Epidermal melanocyte (primary cell): Measurements from ENCODE around the gene WDR1.

Experiments
- DNase-seq: peaks from one replicate; pipeline ENCODE4 v3.0.0; 2011; ENCODE audit warnings: low spot score; ENCODE audit not compliant: insufficient read length

The WDR1 gene

GRCh38 chr4:10074076-10074766 lies 42.4 kb downstream of the WDR1 start:
- DNase-seq: no peak

DNA sequence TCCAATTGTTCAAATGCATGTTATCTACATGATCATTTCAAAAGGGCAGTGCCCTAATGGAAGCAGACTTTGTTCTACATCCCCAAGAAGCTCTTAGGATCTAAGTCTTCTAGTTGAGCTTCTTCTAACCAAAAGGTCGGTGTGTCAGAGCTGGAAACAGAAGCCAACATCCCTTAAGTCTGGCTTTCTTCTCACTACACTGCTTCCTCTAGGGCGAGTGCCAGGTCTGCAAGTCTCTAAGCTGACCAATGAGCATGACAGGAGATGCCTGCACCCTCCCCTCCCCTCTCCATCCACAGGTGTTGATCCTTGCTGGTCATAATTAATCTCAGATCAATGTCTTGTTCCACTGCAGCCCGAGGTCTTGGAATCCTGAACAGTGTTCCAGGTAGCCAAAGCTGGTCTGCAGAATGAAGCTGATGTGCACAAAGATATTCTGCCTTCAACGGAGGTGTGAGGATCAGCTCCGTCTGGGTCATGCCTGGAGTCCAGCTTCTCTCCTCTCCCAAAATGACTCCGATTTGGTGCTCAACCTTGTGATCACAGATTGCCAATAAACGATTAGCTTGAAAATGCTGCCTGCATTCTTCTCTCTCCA lies 44.1 kb downstream of the WDR1 start:
- no peak for DNase-seq

- no peak for DNase-seq
Observed at GRCh38 chr4:10069075-10069642, 47.4 kb downstream of the WDR1 start.

GRCh38 chr4:10066670-10067651 lies 49.6 kb downstream of the WDR1 start:
- no peak for DNase-seq

GRCh38 chr4:10066206-10066605 lies 50.4 kb downstream of the WDR1 start:
- DNase-seq: no peak

DNA sequence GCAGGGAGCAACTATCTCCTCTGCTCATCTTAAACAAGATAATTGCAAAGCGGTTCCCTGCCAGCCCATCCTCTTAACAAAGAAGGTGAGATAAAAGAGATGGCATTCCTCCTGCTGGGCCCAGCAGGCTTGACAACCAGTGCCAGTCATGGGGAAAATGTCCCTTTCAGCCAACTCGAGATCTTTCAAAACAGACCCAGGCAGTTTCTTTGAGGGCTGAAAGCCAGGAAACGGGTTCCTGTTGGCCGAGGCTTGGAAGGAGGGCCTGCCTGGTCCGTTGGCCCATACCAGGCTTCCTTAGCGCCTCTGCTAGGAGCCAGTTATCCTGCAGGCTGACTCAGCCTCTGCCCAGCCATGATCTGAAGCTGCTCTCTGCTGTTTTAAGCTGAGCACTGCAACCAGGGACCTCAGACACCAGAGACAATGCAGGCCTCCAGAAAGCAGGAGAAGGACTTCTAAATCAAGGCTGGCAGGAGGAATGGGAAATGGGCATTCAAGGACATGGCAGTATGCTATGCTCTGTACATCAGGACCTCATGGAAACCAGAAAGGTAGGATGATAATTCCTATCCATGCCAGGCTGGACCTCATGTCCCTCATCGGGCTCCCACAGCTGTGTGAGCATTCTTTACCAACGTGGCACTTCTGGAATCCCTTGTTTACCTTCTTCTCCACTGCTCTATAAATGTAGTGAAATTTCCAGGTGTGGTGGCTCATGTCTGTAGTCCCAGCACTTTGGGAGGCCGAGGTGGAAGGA lies 52.9 kb downstream of the WDR1 start:
- no peak for DNase-seq

DNA sequence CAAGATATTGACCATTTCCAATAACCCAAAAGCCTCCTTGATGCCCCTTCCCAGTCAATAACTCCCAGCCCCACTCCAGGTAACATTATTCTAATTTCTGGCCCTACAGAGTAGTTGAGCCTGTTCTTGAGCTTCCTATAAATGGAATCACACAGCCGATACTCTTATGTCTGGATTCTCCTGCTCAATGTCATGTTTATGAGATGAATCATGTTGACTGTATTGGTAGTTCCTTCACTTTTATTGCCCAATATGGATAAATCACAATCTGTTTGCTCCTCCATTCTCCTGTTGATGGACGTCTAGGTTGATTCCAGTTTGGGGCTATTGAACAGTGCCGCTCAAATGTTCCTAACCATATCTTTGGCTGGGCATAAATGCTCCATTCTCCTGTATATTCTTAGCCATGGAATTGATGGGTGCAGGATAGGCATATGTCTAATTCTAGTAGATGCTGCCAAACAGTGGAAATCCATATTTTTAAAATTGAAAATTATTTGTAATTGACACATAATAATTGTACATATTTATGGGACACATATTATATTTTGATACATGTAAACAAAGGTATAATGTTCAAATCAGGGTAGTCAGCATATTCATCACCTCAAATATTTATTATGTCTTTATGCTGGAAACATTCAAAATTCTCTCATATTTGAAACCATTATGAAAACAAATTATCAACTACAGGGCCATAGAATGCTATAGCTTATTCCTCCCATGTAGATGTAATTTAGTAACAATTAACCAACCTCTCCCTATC lies 54.8 kb downstream of the WDR1 start:
- DNase-seq: no peak

DNA sequence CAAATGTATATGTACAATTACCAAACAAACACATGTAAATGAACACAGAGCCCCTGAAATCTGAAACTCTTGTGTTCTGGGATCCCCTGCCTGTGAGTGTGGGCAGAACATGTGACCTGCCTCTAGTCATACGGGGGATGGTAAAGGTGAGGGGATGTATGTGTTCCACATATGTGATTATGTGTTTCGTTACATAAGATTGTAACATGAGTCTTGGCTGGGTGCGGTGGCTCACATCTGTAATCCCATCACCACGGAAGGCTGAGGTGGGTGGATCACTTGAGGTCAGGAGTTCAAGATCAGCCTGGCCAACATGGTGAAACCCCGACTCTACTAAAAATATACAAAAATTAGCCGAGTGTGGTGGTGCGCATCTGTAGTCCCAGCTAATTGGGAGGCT lies 58.2 kb downstream of the WDR1 start:
- DNase-seq: no peak

GRCh38 chr4:10057023-10057395 lies 59.6 kb downstream of the WDR1 start:
- DNase-seq: no peak

DNA sequence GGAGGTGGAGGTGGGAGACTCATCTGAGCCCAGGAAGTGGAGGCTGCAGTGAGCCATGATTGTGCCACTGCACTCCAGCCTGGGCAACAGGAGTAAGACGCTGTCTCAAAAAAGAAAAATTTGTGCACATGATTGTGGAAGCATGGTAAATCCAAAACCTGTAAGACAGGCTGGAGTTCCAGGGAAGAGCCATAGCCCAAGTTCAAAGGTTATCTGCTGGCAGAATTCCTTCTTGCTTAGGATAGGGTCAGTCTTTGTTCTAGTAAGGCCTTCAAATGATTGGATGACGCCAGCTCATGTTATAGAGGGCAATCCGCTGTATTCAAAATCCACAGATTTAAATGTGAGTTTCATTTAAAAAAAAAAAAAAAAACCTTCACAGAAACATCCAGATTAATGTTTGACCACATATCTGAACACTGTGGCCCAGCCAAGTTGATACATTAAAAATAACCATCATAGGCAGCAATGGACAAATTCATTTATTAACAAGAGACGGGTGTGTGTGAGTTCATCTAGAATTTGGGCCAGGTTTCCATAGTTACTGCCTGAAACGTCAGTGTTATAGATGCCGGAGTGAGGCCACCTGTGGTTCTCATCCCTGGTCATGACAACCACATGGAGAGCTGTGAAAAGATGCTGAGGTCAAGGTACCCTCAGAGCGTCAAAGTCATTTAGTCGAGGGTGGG lies 60.1 kb downstream of the WDR1 start:
- no peak for DNase-seq

DNA sequence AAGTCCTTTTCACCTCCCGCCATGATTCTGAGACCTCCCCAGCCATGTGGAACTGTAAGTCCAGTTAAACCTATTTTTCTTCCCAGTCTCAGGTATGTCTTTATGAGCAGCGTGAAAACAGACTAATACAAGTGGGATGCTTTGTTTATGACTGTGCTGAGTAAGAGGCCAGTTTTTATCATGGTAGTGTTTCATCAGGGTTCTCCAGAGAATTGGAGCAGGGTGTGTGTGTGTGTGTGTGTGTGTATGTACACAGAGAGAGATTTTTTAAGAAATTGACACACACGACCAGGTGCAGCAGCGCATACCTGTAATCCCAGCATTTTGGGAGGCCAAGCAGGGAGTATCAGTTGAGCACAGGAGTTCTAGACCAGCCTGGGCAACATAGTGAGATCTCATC lies 60.7 kb downstream of the WDR1 start:
- DNase-seq: no peak

DNA sequence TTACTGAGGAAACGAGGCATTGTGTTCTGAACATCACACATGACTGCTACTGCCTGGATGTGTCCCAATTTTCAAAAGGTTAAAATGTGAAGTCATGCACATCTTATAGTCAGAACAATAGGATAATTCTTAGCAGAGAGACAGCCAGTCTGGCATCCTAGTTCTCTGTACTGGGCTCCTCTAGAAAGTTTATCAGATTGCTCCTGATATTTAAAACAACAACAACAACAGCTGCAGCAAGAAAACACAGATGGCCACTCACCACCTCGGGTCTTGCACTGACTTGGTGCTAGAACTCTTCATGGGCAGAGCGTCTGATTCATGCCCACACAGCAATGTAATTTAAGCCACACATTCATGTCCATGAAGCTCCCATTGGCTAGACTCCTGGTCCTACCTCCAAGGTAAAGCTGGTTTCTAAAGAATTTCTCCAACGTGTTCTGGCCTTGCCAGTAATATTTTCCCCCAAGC lies 62.0 kb downstream of the WDR1 start:
- no peak for DNase-seq

- no peak for DNase-seq
Observed at GRCh38 chr4:10053635-10054453, 62.8 kb downstream of the WDR1 start.

GRCh38 chr4:10051517-10052135 lies 65.0 kb downstream of the WDR1 start:
- no peak for DNase-seq

GRCh38 chr4:10050721-10051120 lies 65.9 kb downstream of the WDR1 start:
- no peak for DNase-seq

DNA sequence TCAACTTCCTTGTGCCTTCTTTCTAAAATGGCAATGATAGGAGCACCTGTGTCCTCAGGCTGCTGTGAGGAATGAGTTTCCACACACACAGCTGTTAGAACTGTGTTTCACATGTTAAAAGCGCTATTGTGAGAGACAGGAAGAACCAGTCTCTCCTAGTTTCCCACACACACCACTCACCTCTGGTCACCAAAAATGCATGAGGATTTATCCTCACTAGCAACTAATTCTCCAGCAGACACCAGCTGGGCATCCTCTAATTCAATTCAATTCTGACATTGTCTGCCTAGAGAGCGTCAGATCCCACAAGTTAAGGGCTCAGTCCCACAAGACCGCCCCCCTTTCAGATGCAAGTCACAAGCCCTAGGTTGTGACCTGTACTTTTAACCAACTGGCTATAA lies 66.3 kb downstream of the WDR1 start:
- DNase-seq: no peak

GRCh38 chr4:10048941-10049697 lies 67.5 kb downstream of the WDR1 start:
- DNase-seq: no peak

GRCh38 chr4:10047967-10048366 lies 68.6 kb downstream of the WDR1 start:
- no peak for DNase-seq
